Measurements from ENCODE around the gene PHAF1.

The PHAF1 gene

DNA sequence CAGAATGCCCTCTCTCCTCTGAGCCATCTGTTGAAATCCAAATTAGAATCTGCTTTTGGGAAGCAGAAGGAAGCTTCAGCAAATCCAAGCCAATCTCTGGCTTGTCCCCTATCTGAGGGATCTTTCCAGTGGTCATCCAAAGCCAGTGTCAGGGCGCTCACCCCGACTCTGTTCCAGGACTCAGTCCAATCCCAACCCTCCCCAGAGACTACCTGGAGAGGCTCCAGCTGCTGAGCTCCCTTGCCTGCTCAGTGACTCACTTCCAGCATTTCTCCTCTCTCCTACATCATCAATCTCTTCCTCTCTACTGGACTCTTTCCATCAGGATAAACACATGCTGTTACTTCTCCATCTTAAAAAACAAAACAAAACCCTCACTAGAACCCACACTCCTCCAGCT is 71.6 kb downstream of the PHAF1 start:
- H3K4me3 ChIP-seq (ENCODE audit: low read depth, low read length), result no peak overlapping the region
- peak; percentile 80 for DNase-seq (ENCODE audit: low read depth)
- TF ChIP-seq, protein P1, sequence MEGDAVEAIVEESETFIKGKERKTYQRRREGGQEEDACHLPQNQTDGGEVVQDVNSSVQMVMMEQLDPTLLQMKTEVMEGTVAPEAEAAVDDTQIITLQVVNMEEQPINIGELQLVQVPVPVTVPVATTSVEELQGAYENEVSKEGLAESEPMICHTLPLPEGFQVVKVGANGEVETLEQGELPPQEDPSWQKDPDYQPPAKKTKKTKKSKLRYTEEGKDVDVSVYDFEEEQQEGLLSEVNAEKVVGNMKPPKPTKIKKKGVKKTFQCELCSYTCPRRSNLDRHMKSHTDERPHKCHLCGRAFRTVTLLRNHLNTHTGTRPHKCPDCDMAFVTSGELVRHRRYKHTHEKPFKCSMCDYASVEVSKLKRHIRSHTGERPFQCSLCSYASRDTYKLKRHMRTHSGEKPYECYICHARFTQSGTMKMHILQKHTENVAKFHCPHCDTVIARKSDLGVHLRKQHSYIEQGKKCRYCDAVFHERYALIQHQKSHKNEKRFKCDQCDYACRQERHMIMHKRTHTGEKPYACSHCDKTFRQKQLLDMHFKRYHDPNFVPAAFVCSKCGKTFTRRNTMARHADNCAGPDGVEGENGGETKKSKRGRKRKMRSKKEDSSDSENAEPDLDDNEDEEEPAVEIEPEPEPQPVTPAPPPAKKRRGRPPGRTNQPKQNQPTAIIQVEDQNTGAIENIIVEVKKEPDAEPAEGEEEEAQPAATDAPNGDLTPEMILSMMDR (conservative IDR thresholded peaks at IDR 0.05; ENCODE audit: low read depth, low read length), result no peak

DNA sequence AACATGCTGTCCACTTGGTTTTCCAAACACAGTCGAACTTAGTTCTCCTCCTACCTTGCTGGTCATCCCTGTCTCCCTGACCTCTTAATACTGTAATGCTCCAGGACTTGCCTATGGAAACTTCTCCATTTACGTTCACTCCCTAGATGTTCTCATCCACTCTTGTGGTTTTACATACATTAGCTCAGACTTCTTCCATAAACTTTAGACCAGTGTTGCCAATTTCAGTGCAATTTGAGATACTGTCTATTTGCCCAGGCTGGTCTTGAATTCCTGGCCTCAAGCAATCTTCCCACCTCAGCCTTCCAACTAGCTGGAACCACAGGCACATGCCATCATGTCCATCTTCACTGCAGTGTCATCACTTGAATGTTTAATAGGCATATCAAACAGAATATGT is 72.5 kb downstream of the PHAF1 start:
- TF ChIP-seq, protein P1 (conservative IDR thresholded peaks at IDR 0.05; ENCODE audit: low read depth, low read length), result no peak
- DNase-seq (ENCODE audit: low read depth), result no peak
- no peak overlapping the region for H3K4me3 ChIP-seq (ENCODE audit: low read depth, low read length)

DNA sequence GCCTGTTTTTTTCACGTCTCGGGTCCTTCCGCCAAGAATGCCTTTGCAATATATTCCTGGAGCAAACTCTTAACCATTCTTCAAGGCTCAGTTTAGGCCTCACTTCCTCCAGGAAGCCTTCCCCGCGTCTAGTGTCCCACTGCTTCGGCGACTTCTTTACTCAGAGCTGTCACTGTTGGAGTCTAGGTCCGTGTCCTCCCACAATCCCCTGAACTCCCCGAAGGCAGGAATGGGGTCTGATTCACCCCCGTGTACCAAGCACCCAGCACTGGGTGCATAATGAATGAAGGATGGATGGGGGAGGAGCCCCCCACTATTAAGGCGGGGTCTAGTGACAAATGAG is 73.5 kb downstream of the PHAF1 start:
- no peak for DNase-seq (ENCODE audit: low read depth)
- TF ChIP-seq, protein P1 (conservative IDR thresholded peaks at IDR 0.05; ENCODE audit: low read depth, low read length), result no peak

DNA sequence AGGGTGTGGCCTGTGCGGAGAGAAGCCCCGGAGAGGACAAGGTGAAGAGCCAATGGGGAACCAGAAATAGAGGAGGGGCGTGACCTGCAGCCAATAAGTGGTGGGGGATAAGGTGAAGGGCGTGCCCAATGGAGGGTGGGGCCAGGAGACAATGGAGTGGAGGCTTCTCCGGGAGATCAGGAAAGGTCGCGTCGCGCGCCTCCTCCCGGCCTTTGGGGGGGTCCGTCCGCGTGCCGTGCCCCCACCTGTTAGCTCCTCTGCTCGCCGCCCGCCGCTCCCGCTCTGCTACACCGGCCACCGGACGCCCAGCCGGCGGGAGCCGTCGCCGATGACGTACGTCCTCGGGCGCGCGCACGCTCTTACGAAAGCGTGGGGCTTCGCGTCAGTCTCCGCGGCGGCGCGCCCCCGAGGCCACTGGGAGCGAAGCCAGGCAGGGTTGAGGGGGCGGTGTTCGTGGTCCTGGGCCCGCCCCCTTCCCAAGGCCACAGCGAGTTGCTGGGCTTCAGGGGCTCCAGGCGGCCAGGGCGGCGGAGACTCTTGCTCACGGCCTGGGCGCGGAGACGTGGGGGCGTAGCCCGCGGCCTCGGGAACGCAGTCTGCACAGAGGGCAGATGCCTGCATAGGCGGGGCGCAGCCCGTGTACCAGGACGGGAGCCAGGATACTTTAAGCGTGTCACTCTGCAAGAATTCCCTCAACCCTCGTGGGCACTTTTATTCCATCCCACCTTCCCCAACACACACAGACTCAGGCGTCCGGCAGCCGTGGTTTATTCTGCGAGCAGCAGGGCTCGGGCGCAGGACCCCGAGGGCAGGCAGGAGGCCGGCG is 74.1 kb downstream of the PHAF1 start, which contains the start of gene MATCAP1:
Gene MATCAP1, minus strand, starts transcription at position 337 of the 826 bp plus-strand sequence. CDS start 3,353 bp downstream, outside the sequence.
- DNase-seq (ENCODE audit: low read depth), result peak; percentile 98
- TF ChIP-seq, protein P1 (conservative IDR thresholded peaks at IDR 0.05; ENCODE audit: low read depth, low read length), result no peak

More for the DNA sequence above, 73.5 kb downstream of the PHAF1 start:
- H3K4me3 ChIP-seq (ENCODE audit: low read depth, low read length), result peak overlapping the region; percentile 87

DNA sequence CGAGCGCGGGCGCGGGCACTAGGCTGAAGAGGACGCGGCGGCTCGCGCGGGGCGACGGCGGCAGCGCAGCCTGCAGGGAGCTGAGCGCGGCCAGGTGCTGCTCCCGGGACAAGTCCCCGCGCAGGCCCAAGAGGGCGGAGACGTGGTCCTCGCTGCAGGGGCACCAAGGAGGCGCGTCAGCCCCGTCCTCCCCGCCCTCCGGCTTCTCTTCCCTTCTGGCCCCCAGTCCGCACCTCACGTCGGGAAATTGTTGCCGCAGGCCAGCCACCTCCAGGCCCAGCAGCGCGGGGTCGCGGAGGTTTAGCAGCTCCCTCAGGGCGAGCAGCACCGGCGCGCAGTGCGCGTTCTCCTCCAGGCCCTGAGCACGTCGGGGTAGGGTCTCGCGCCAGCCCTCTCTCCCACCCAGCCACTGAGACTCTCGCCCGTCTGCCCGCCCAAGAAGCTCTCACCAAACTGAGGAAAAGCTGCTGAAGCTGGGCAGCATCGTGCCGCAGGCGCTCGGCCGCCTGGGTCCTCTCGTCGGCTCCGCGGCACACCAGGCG is 74.8 kb downstream of the PHAF1 start:
- TF ChIP-seq, protein P1 (conservative IDR thresholded peaks at IDR 0.05; ENCODE audit: low read depth, low read length), result no peak
- H3K4me3 ChIP-seq (ENCODE audit: low read depth, low read length), result peak overlapping the region; percentile 87
- DNase-seq (ENCODE audit: low read depth), result no peak

More for the DNA sequence above, 74.1 kb downstream of the PHAF1 start, which contains the start of gene MATCAP1:
- peak within 1 kb of the TSS; percentile 87 for H3K4me3 ChIP-seq (ENCODE audit: low read depth, low read length)

DNA sequence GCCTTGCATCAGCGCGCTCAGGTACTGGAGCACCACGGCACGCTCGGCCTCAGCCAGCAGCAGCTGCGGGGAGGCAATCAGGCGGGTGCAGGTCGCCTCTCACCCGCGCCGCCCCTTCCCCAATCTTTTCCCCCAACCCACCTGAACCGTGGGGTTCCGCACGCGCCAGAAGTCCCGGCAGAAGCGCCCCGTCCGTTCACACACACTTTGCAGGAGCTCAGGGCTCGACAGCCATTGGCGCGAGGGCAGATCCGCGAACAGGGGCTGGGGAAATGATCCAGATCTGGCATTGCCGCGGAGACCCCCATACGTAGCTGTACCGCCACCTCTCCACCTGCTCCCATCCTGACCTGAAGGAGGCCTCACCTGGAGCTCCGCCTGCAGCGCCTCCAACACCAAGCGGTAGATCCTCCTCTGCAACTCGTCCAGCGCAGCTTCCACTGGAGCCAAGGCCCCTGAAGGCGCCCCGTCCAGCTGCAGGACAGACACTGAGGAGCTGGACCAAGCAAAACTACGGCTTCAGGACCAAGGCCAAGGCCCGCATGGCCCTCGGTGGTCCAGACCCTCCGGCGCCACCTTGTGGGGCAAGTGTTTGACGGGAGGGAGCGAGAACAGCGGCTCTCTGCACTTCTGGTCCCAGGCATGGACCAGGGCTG is 75.4 kb downstream of the PHAF1 start:
- TF ChIP-seq, protein P1 (conservative IDR thresholded peaks at IDR 0.05; ENCODE audit: low read depth, low read length), result peak; percentile 92
- no peak overlapping the region for H3K4me3 ChIP-seq (ENCODE audit: low read depth, low read length)

More for the DNA sequence above, 75.4 kb downstream of the PHAF1 start:
- peak; percentile 95 for DNase-seq (ENCODE audit: low read depth)
